A549 (cell line): Measurements from ENCODE around the gene RCBTB2. TPM values are rescaled to one million over a fixed set of nuclear protein-coding genes. Genes with fewer than 3 reads are reported as not detected.

Experiments used
- ATAC-seq, 2 experiments: fragments of 200-7000 bp in 1 of 2; fragments of >200 bp in 1 of 2; cut with Nextera tagmentation in 1 of 2; cut with Tn5 transposase in 1 of 2; 3 replicates each; pipeline versions ENCODE4 v1.8.0 to v1.9.1; 2018 to 2020; ENCODE audit warnings: mild to moderate bottlenecking in 1 of 2, moderate library complexity in 1 of 2
- CTCF ChIA-PET: fragments of 300-600 bp; sonication (Branson Sonifier 250); formaldehyde crosslinking; extraction: SDS; loops from one replicate; lab custom pipeline; 2021; ENCODE audit warnings: antibody characterized with exemption, inconsistent platforms; lab: Yijun Ruan, JAX
- POLR2A ChIA-PET: fragments of 350-600 bp; formaldehyde crosslinking; extraction: SDS; loops from one replicate; lab custom pipeline; 2021; ENCODE audit warnings: antibody characterized with exemption, inconsistent platforms; lab: Yijun Ruan, JAX
- DNase-seq, 2 experiments: peaks; one replicate each; pipeline versions ENCODE4 v3.0.0 to v3.0.0-alpha.2; 2011 to 2016; ENCODE audit warnings: low read depth in 1 of 2, low spot score in 1 of 2
- FAIRE-seq: peaks from 2 replicates; lab custom pipeline; 2011; peaks lifted over from hg19 to GRCh38; lab: Jason Lieb, UNC
- H3K27ac ChIP-seq, 2 experiments: fragments of >200 bp; sonication (Bioruptor Twin); formaldehyde crosslinking; 3 replicates each; pipeline ENCODE4 v1.5.1; 2016 to 2017
- H3K4me1 ChIP-seq: fragments of >200 bp; sonication (Bioruptor Twin); formaldehyde crosslinking; 3 replicates; pipeline ENCODE4 v1.6.1; 2016
- H3K4me2 ChIP-seq: fragments of >200 bp; sonication (Bioruptor Twin); formaldehyde crosslinking; 3 replicates; pipeline ENCODE4 v1.6.1; 2016
- H3K4me3 ChIP-seq: fragments of >200 bp; sonication (Bioruptor Twin); formaldehyde crosslinking; 3 replicates; pipeline ENCODE4 v1.5.1; 2016
- H3K9me3 ChIP-seq: fragments of >200 bp; sonication (Bioruptor Twin); formaldehyde crosslinking; 3 replicates; pipeline ENCODE4 v1.6.1; 2016
- CBX2 ChIP-seq: fragments of 200-600 bp; sonication (generic); IDR thresholded peaks from 2 replicates; pipeline ENCODE4 v1.6.1; 2016; ENCODE audit warnings: low read depth, mild to moderate bottlenecking, borderline replicate concordance
- CHD4 ChIP-seq: fragments of 200-600 bp; sonication (generic); IDR thresholded peaks from 2 replicates; pipeline ENCODE4 v1.6.1; 2016; ENCODE audit warnings: antibody characterized with exemption, mild to moderate bottlenecking, borderline replicate concordance
- EHMT2 ChIP-seq: fragments of 200-600 bp; sonication (generic); IDR thresholded peaks from 2 replicates; pipeline ENCODE4 v1.6.1; 2016; ENCODE audit warnings: antibody characterized with exemption, low read depth, mild to moderate bottlenecking, moderate library complexity
- FOXS1 ChIP-seq: fragments of 250-450 bp; sonication (Bioruptor Pico); IDR thresholded peaks from 2 replicates; pipeline ENCODE4 v1.5.0; 2020; ENCODE audit warnings: mild to moderate bottlenecking, moderate library complexity
- JUNB ChIP-seq: fragments of >200 bp; sonication (Bioruptor Twin); formaldehyde crosslinking; IDR thresholded peaks from 2 replicates; pipeline ENCODE4 v1.6.1; 2016
- KDM1A ChIP-seq: fragments of 200-600 bp; sonication (generic); IDR thresholded peaks from 2 replicates; pipeline ENCODE4 v1.6.1; 2016; ENCODE audit warnings: low read depth, mild to moderate bottlenecking
- MAZ ChIP-seq: fragments of 150-350 bp; IDR thresholded peaks from 2 replicates; pipeline ENCODE4 v1.6.1; 2014; ENCODE audit warnings: antibody characterized with exemption, low read depth, low read length, borderline replicate concordance
- MYC ChIP-seq: IDR thresholded peaks from 2 replicates; pipeline ENCODE4 v1.6.1; 2012; ENCODE audit warnings: mild to moderate bottlenecking, inconsistent platforms, low read length, improper control_type of control experiment, borderline replicate concordance
- NFE2L2 ChIP-seq: fragments of 150-350 bp; conservative IDR thresholded peaks from 2 replicates; pipeline ENCODE4 v1.6.1; 2014; ENCODE audit warnings: low read length
- PHF8 ChIP-seq: fragments of 200-600 bp; sonication (generic); IDR thresholded peaks from 2 replicates; pipeline ENCODE4 v1.6.1; 2016; ENCODE audit warnings: low read depth, mild to moderate bottlenecking, antibody characterized with exemption, moderate library complexity, borderline replicate concordance
- RAD21 ChIP-seq, 2 experiments: fragments of >200 bp in 1 of 2; sonication (Bioruptor Twin) in 1 of 2; formaldehyde crosslinking in 1 of 2; IDR thresholded peaks in 1 of 2; conservative IDR thresholded peaks in 1 of 2; 2 replicates in 1 of 2; 3 replicates in 1 of 2; pipeline ENCODE4 v1.6.1; 2012 to 2018; ENCODE audit warnings: inconsistent platforms in 1 of 2
- RARB ChIP-seq: fragments of 250-450 bp; sonication (Bioruptor Pico); IDR thresholded peaks from 2 replicates; pipeline ENCODE4 v1.8.0; 2021; ENCODE audit warnings: mild to moderate bottlenecking, moderate library complexity
- RFX5 ChIP-seq: fragments of 450-650 bp; IDR thresholded peaks from 2 replicates; pipeline ENCODE4 v1.7.1; 2014; ENCODE audit warnings: antibody characterized with exemption, mild to moderate bottlenecking, moderate library complexity
- ZC3H11A ChIP-seq: fragments of 450-650 bp; IDR thresholded peaks from 2 replicates; pipeline ENCODE4 v1.6.1; 2014; ENCODE audit warnings: antibody characterized with exemption, mild to moderate bottlenecking
- ZFP36 ChIP-seq: fragments of 450-650 bp; IDR thresholded peaks from 2 replicates; pipeline ENCODE4 v1.6.1; 2014; ENCODE audit warnings: borderline replicate concordance; ENCODE audit not compliant: partially characterized antibody
- ZNF302 ChIP-seq: fragments of 250-450 bp; sonication (Bioruptor Pico); IDR thresholded peaks from 2 replicates; pipeline ENCODE4 v1.9.0; 2021; ENCODE audit warnings: inconsistent platforms, mild to moderate bottlenecking, moderate library complexity
- WGBS: methylation state at CpG from one replicate; pipeline ENCODE4 v1.1.6; 2017; ENCODE audit errors: missing lambda C conversion rate; 5-methylcytosine and 5-hydroxymethylcytosine counted together
- polyA plus RNA-seq, 4 experiments: library from polyadenylated mRNA; depleted of rRNA in 3 of 4; stranded (reverse); fragments of >200 nt; fragmentation: RNase III in 1 of 4; extraction: RNeasy Plus Mini Kit Qiagen cat#74134 plus additional on column Dnase treatment in 1 of 4; gene quantifications; 2 replicates in 3 of 4; 3 replicates in 1 of 4; pipeline ENCODE4 v1.2.3, GENCODE V29; 2011 to 2017
- TF ChIP-seq, protein P1 (sequence below): fragments of >200 bp; sonication (Bioruptor Twin); formaldehyde crosslinking; IDR thresholded peaks from 3 replicates; pipeline ENCODE4 v1.6.1; 2016
- TF ChIP-seq, protein P2 (sequence below): fragments of 200-600 bp; sonication (generic); IDR thresholded peaks from 2 replicates; pipeline ENCODE4 v1.6.1; 2016; ENCODE audit warnings: antibody characterized with exemption, mild to moderate bottlenecking, moderate library complexity
- TF ChIP-seq, protein P3 (sequence below): IDR thresholded peaks from 2 replicates; pipeline ENCODE4 v1.6.1; 2012

RCBTB2 gene
- polyA plus RNA-seq, 2 of the 4 experiments (the other 2 are of a cell fraction): 1.1 to 2.0 TPM

DNA sequence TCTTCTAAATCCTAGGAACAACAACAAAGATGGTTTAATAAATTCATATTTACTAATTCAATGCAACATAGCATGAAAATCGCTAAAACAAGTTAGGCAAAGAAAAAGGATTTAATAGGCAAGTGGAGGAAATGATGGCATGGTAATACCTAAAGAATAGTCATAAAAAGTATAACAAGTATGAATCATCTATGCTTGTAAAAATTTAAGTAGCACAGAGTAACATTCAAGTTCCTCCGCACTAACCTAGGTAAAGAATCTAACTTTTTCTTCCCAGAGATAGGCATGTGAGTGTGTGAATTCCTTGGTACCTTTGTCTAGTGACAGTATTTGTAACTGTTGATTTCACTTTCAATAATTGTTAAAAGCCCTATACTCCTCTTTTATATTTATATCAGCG, 42.6 kb downstream of the RCBTB2 start:
- ATAC-seq (no peak), DNase-seq (no peak), FAIRE-seq (no peak)
- 83% methylated on average over 3 of the region's 3 CpGs for WGBS
- POLR2A ChIA-PET: no interaction called here
- TF ChIP-seq FOXS1 (CRISPR knock-in tag) (no peak), ZFP36 (no peak), PHF8 (no peak), ZC3H11A (no peak), CBX2 (no peak), RAD21 (conservative IDR thresholded peaks at IDR 0.05 in 1 of 2, IDR thresholded peaks at IDR 0.05 in 1 of 2) (no peak), KDM1A (no peak), NFE2L2 (no peak), ZNF302 (CRISPR knock-in tag) (no peak), CHD4 (no peak), JUNB (no peak)
- TF ChIP-seq, protein P1, sequence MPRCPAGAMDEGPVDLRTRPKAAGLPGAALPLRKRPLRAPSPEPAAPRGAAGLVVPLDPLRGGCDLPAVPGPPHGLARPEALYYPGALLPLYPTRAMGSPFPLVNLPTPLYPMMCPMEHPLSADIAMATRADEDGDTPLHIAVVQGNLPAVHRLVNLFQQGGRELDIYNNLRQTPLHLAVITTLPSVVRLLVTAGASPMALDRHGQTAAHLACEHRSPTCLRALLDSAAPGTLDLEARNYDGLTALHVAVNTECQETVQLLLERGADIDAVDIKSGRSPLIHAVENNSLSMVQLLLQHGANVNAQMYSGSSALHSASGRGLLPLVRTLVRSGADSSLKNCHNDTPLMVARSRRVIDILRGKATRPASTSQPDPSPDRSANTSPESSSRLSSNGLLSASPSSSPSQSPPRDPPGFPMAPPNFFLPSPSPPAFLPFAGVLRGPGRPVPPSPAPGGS: no peak
- TF ChIP-seq, protein P2, sequence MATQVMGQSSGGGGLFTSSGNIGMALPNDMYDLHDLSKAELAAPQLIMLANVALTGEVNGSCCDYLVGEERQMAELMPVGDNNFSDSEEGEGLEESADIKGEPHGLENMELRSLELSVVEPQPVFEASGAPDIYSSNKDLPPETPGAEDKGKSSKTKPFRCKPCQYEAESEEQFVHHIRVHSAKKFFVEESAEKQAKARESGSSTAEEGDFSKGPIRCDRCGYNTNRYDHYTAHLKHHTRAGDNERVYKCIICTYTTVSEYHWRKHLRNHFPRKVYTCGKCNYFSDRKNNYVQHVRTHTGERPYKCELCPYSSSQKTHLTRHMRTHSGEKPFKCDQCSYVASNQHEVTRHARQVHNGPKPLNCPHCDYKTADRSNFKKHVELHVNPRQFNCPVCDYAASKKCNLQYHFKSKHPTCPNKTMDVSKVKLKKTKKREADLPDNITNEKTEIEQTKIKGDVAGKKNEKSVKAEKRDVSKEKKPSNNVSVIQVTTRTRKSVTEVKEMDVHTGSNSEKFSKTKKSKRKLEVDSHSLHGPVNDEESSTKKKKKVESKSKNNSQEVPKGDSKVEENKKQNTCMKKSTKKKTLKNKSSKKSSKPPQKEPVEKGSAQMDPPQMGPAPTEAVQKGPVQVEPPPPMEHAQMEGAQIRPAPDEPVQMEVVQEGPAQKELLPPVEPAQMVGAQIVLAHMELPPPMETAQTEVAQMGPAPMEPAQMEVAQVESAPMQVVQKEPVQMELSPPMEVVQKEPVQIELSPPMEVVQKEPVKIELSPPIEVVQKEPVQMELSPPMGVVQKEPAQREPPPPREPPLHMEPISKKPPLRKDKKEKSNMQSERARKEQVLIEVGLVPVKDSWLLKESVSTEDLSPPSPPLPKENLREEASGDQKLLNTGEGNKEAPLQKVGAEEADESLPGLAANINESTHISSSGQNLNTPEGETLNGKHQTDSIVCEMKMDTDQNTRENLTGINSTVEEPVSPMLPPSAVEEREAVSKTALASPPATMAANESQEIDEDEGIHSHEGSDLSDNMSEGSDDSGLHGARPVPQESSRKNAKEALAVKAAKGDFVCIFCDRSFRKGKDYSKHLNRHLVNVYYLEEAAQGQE: no peak
- Histone ChIP-seq H3K4me3 (no peak overlapping the region), H3K4me1 (no peaks in the 10 kb centered on the region), H3K9me3 (no peaks in the 10 kb centered on the region), H3K27ac (no peak overlapping the region), H3K4me2 (no peak overlapping the region)
- CTCF ChIA-PET: no interaction called here

DNA sequence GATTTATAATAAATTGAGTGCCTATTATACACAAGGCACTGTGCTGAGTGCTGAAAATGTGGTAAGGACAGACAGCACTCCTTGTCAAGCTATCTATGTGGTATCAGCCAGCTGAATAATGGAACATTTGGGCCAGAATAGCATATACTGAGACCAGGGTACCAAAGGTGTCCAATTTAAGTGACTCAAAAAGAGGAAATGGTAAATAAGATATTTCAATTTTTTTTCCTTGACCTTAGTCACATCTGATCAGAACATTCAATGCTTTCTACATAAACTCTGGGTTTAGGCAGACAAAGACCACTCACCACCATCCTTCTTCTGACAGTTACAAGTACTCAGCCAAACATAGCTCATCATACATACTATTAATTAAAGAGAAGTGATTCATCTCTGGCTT, 43.2 kb downstream of the RCBTB2 start:
- H3K9me3 ChIP-seq: no peaks in the 10 kb centered on the region
- ATAC-seq (no peak), FAIRE-seq (no peak), DNase-seq (no peak)
- no peak for TF ChIP-seq MYC
- TF ChIP-seq, protein P3, sequence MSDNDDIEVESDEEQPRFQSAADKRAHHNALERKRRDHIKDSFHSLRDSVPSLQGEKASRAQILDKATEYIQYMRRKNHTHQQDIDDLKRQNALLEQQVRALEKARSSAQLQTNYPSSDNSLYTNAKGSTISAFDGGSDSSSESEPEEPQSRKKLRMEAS: no peak
- TF ChIP-seq MAZ: no peak
- no peak for TF ChIP-seq RFX5
- TF ChIP-seq EHMT2: no peak
- no peak overlapping the region for H3K27ac ChIP-seq
- ChIA-PET POLR2A (no interaction called here), CTCF (no interaction called here)
- H3K4me1 ChIP-seq: no peaks in the 10 kb centered on the region
- no peak overlapping the region for H3K4me2 ChIP-seq
- no peak overlapping the region for H3K4me3 ChIP-seq

DNA sequence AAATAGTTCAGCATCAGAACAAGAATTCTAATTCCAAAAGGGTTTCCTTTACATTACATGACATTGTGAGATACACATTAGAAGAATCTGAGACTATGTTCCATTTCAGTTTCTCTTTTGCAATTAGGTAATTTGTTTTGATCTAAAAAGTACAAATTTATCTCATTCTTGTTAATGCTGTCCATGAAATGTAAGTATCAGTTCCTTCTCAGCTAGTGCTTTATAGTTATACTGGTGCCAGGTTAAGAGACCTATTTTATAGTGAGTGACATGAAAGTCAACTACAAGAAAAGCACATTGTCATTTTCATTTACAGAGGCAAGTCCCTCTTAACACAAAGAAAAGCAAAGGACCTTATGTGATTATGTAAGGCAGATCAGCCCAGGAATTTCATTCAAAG, 43.9 kb downstream of the RCBTB2 start:
- no peaks in the 10 kb centered on the region for H3K4me1 ChIP-seq
- H3K27ac ChIP-seq: no peak overlapping the region
- no peak overlapping the region for H3K4me2 ChIP-seq
- POLR2A ChIA-PET: no interaction called here
- TF ChIP-seq RARB (no peak), FOXS1 (CRISPR knock-in tag) (no peak)
- TF ChIP-seq, all 56 proteins: peak for 0
- DNase-seq: no peak
- CTCF ChIA-PET: no interaction called here
- H3K4me3 ChIP-seq: no peak overlapping the region
- no peak for ATAC-seq
- no peaks in the 10 kb centered on the region for H3K9me3 ChIP-seq
- no peak for FAIRE-seq
